NCI-H2029 treated with DMSO at 0.1 percent for 48 hours (cell line): Measurements from ENCODE around the gene OSTF1.

Experiments used
- DNase-seq: peaks from one replicate; lab custom pipeline; 2025; lab: John Stamatoyannopoulos, UW

OSTF1 gene

GRCh38 chr9:75167281-75167680 is 79.0 kb downstream of the OSTF1 start:
- DNase-seq, result no peak

- no peak for DNase-seq
These were observed 80.2 kb downstream of the OSTF1 start for GRCh38 chr9:75168270-75169178.

GRCh38 chr9:75169623-75170022 is 81.3 kb downstream of the OSTF1 start:
- no peak for DNase-seq

- DNase-seq, result no peak
These were observed 82.6 kb downstream of the OSTF1 start for GRCh38 chr9:75170898-75171360.

GRCh38 chr9:75175395-75175794 is 87.1 kb downstream of the OSTF1 start:
- no peak for DNase-seq

GRCh38 chr9:75176037-75176436 is 87.7 kb downstream of the OSTF1 start:
- DNase-seq, result no peak

- no peak for DNase-seq
These were observed 93.4 kb downstream of the OSTF1 start for GRCh38 chr9:75181750-75182149.

GRCh38 chr9:75183306-75183705 is 95.0 kb downstream of the OSTF1 start:
- DNase-seq, result no peak

GRCh38 chr9:75184471-75184870 is 96.2 kb downstream of the OSTF1 start:
- DNase-seq, result no peak

GRCh38 chr9:75185585-75186170 is 97.4 kb downstream of the OSTF1 start:
- peak; percentile 17 for DNase-seq

GRCh38 chr9:75186767-75187380 is 98.6 kb downstream of the OSTF1 start:
- DNase-seq, result no peak

GRCh38 chr9:75188756-75189155 is 100.4 kb downstream of the OSTF1 start:
- DNase-seq, result no peak

- no peak for DNase-seq
These were observed 102.4 kb downstream of the OSTF1 start for GRCh38 chr9:75190762-75191161.
